Calu3 (cell line): ENCODE data around the gene CARM1. TPM values are rescaled to one million over a fixed set of nuclear protein-coding genes. Genes with fewer than 3 reads are reported as not detected.
"Not testable (repeated sequence)": the region's sequence is repeated elsewhere in the genome, so short reads cannot be mapped to it uniquely, and the experiment has no call there.

Source experiments
- BruUV-seq: library from RNA; stranded (reverse); fragments of 400-500 nt; replicated peaks from 2 replicates; lab custom pipeline; 2021; lab: Mats Ljungman, UMichigan
- CTCF ChIA-PET: fragments of 300-600 bp; sonication (Branson Sonifier 250); formaldehyde crosslinking; loops from one replicate; lab custom pipeline; 2022; ENCODE audit warnings: antibody characterized with exemption; lab: Charles Lee
- DNase-seq: peaks from one replicate; pipeline ENCODE4 v3.0.0; 2022
- H3K27ac Mint-ChIP-seq: one replicate; pipeline ENCODE4 v1.8.0; 2022; ENCODE audit warnings: mixed read lengths; ENCODE audit not compliant: unreplicated experiment
- H3K27me3 Mint-ChIP-seq: one replicate; pipeline ENCODE4 v1.8.0; 2022; ENCODE audit warnings: mixed read lengths; ENCODE audit not compliant: unreplicated experiment
- H3K36me3 Mint-ChIP-seq: one replicate; pipeline ENCODE4 v1.8.0; 2022; ENCODE audit warnings: mild to moderate bottlenecking, moderate library complexity, mixed read lengths; ENCODE audit not compliant: insufficient read depth, unreplicated experiment
- H3K4me1 Mint-ChIP-seq: one replicate; pipeline ENCODE4 v1.8.0; 2022; ENCODE audit warnings: mild to moderate bottlenecking, low read depth, mixed read lengths; ENCODE audit not compliant: unreplicated experiment
- H3K4me3 Mint-ChIP-seq: one replicate; pipeline ENCODE4 v1.8.0; 2022; ENCODE audit warnings: mild to moderate bottlenecking, low read depth, moderate library complexity, mixed read lengths; ENCODE audit not compliant: unreplicated experiment
- H3K9me3 Mint-ChIP-seq: one replicate; pipeline ENCODE4 v1.8.0; 2022; ENCODE audit warnings: low read depth, mixed read lengths; ENCODE audit not compliant: unreplicated experiment
- intact Hi-C: fragments of 100-400 bp; cut with micrococcal nuclease; formaldehyde crosslinking; loops from one replicate; pipeline ENCODE4 v1.10.0; 2022; ENCODE audit not compliant: unreplicated experiment
- total RNA-seq: library from RNA; stranded (reverse); gene quantifications from 2 replicates; pipeline ENCODE4 v1.2.3, GENCODE V29; 2022
- TF ChIP-seq, protein P1 (sequence below): fragments of 200-600 bp; IDR thresholded peaks from one replicate; pipeline ENCODE4 v1.8.0; 2022; ENCODE audit warnings: antibody characterized with exemption; ENCODE audit not compliant: unreplicated experiment

The CARM1 gene
- total RNA-seq, 1 experiment from 2014 or later = 32.8 TPM

DNA sequence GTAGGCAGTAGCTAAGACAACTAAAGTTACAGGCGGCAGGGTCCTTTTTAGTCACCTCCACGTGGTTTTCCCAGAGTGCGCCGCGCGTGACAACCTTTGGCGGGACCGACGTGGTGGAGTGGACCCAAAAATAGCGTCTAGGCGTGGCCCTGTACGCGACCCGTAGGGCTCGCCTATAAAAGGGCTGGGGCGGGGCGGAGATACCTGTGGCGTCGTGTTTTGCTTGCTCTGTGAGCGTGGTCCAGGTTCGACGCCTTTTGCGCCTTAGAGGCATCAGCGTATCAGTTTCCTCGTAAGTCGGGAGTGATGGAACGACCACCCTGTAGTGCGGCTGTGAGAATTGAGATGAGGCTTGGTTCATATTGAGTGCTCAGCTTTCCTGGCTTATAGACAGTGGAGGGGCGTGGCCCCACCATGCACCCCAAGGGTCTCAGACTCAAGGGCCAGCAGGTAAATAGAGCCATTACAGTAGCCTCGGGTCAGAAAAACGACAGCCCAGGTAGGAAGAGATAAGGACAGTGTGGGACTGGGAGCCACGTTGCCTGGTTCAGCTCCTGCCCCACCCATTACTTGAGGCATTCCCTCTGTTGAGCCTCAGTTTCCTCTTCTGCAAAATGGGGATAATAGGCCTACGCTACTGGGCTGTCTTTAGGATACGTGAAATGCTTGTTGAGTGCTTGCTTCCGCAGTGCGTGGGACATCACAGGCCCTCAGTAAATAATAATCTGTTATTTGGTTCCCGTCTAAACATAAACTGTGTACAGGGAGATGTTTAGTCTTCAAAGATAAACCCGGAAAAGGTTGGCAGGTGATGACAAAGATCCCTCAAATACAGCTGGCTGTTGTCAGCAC lies 34.6 kb upstream of the CARM1 start:
- Mint-ChIP-seq H3K9me3 (peaks cover 2% of the 10 kb centered on the region), H3K4me1 (no peaks in the 10 kb centered on the region), H3K4me3 (peak overlapping the region; percentile 80), H3K27me3 (no peaks in the 10 kb centered on the region), H3K27ac (peak overlapping the region; percentile 85), H3K36me3 (peaks cover 33% of the 10 kb centered on the region)
- BruUV-seq = TSS peak; percentile 34
- intact Hi-C loops = no loop called here
- CTCF ChIA-PET = interaction anchor here (0.6 to 1.8 kb wide), 6 partner anchors 17 to 119 kb away, joined by 3 to 21 read pairs (median 4); partner anchors contain the start of genes CARM1 and DNM2
- TF ChIP-seq, protein P1, sequence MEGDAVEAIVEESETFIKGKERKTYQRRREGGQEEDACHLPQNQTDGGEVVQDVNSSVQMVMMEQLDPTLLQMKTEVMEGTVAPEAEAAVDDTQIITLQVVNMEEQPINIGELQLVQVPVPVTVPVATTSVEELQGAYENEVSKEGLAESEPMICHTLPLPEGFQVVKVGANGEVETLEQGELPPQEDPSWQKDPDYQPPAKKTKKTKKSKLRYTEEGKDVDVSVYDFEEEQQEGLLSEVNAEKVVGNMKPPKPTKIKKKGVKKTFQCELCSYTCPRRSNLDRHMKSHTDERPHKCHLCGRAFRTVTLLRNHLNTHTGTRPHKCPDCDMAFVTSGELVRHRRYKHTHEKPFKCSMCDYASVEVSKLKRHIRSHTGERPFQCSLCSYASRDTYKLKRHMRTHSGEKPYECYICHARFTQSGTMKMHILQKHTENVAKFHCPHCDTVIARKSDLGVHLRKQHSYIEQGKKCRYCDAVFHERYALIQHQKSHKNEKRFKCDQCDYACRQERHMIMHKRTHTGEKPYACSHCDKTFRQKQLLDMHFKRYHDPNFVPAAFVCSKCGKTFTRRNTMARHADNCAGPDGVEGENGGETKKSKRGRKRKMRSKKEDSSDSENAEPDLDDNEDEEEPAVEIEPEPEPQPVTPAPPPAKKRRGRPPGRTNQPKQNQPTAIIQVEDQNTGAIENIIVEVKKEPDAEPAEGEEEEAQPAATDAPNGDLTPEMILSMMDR = no peak
- peak; percentile 67 for DNase-seq

DNA sequence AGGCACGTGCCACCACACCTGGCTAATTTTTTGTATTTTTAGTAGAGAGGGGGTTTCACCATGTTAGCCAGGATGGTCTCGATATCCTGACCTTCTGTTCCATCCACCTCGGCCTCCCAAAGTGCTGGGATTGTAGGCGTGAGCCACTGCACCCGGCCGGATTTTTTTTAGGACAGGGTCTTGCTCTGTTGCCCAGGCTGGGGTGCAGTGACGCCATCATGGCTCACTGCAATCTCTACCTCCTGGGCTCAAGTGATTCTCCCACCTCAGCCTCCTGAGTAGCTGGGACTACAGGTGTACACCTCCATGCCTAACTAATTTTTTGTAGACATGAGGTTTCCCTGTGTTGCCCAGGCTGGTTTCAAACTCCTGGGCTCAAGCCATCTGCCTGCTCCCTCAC lies 33.7 kb upstream of the CARM1 start:
- CTCF ChIA-PET, H3K27me3 Mint-ChIP-seq, DNase-seq, H3K4me3 Mint-ChIP-seq, intact Hi-C loops, H3K9me3 Mint-ChIP-seq, H3K27ac Mint-ChIP-seq, H3K4me1 Mint-ChIP-seq, BruUV-seq: not testable (repeated sequence)
- H3K36me3 Mint-ChIP-seq = peaks cover 27% of the 10 kb centered on the region

DNA sequence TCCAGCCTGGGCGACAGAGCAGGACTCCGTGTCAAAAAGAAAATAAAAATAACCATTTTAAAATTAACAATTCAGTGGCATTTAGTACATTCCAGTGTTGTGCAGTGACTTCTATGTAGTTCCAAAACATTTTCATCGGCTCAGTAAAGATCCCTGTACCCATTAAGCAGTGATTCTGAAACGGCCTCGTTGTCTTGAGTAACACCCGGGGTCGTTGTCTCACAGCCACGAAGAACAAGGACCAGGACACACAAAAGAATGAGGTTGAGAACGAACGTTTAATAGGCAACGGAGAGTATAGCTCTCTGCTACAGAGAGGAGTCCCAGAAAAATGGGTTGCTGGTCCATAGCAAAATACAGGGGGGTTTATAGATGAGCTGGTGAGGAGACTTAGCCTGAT lies 33.0 kb upstream of the CARM1 start:
- CTCF ChIA-PET = no interaction called here
- BruUV-seq = no TSS peak
- Mint-ChIP-seq H3K4me1 (no peaks in the 10 kb centered on the region), H3K9me3 (peaks cover 2% of the 10 kb centered on the region), H3K27ac (no peak overlapping the region), H3K27me3 (no peaks in the 10 kb centered on the region), H3K4me3 (no peak overlapping the region), H3K36me3 (peaks cover 22% of the 10 kb centered on the region)
- no peak for DNase-seq
- TF ChIP-seq, protein P1 = no peak
- intact Hi-C loops = no loop called here

DNA sequence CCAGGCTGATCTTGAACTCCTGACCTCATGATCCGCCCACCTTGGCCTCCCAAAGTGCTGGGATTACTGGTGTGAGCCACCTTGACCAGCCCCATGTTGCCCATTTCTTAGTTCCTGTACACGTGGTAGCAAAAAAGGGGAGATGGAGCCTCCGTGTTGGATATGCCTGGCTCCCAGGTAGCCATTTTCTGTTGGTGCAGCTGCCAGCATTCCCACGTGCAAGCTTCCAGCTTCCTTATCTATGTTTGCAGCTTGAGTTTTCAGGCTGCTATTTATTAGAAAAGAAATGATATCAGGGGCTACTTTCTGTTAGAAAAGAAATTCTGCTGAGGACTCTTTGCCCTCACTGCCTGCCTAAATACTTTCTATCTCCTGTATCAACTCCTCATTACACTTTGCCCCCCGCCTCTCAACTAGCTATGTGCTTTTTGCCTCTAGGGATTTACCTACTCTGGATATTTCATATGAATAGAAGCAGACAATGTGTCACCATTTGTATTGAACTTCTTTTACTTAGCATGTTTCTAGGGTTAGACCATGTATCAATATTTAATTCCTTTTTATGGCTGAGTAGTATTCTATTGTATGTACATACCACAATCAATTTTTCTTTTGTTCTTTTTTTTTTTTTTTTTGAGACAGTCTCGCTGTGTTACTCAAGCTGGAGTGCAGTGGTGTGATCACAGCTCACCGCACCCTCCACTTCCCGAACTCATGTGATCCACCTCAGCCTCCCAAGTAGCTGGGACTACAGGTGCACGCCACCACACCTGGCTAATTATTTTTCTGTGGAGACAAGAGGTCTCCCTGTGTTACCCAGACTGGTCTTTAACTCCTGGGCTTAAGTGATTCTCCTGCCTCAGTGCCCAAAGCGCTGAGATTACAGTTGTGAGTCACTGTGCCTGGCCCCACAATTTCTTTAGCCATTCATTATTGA lies 32.0 kb upstream of the CARM1 start:
- no TSS peak for BruUV-seq
- Mint-ChIP-seq H3K27ac (no peak overlapping the region), H3K36me3 (peaks cover 22% of the 10 kb centered on the region), H3K4me3 (no peak overlapping the region), H3K9me3 (peaks cover 2% of the 10 kb centered on the region), H3K27me3 (no peaks in the 10 kb centered on the region), H3K4me1 (no peaks in the 10 kb centered on the region)
- TF ChIP-seq, protein P1 = no peak
- no peak for DNase-seq
- intact Hi-C loops = no loop called here
- CTCF ChIA-PET = no interaction called here
